ENCODE results near the gene SENP1. TPM values are rescaled to one million over a fixed set of nuclear protein-coding genes. Genes with fewer than 3 reads are reported as not detected.

SENP1 gene
- total and polyA plus RNA-seq, 2 of the 13 experiments (the other 11 are each of a cell fraction or from before 2014, with no cell fraction given): 14.0 to 20.2 TPM

DNA sequence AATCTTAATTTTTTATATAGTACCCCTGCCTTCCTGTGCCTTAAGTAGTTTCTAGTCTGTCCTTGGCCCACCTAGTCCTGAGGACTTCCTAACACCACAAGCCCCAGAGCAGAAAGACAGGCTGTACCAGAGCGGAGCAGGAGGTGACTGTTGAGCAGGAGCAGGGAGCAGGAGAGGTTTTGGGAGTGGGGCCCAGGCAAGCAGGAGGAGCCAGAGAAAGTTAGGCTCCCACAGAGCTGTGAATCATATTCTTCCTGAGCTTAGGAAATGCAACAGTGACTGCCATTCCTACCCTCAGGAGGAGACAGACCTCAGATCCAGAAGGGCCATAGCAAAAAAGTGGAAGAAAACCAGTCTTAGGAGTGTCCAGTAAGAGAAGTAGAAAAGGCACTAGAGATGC is 73.3 kb downstream of the SENP1 start:
- 85% methylated on average over 1 of the region's 1 CpG for WGBS (ENCODE audit: low lambda C conversion rate)
- no peaks in the 10 kb centered on the region for H3K9me3 ChIP-seq (ENCODE audit: low read length)
- ATAC-seq (no peak), FAIRE-seq (no peak), DNase-seq (ENCODE audit: low spot score) (no peak)
- intact Hi-C loops (cut with micrococcal nuclease; ENCODE audit: unreplicated experiment): loop anchor here (10.0 kb wide), 1 partner anchor 128 kb away; the partner anchor contains the start of gene VDR
- no peaks in the 10 kb centered on the region for H3K36me3 ChIP-seq (replicated peaks in 1 of 2; ENCODE audit: control insufficient read depth in 1 of 2, insufficient read depth in 2 of 2, low read length in 2 of 2)
- in situ Hi-C loops (cut with HindIII; ENCODE audit: extremely low pct_ligation_motif_present, low pct_unique_long_range_greater_than_20kb): no loop called here
- H2AFZ ChIP-seq (ENCODE audit: low read length): no peak overlapping the region
- no peak for TF ChIP-seq IRX3 (CRISPR knock-in tag; IDR thresholded peaks at IDR 0.05; ENCODE audit: borderline replicate concordance, low read depth)
- H3K79me2 ChIP-seq (ENCODE audit: insufficient read depth, low read length): no peaks in the 10 kb centered on the region
- peaks cover 0 to 3% of the 10 kb centered on the region in 2 experiments; a peak in 1 of 5 replicates for H3K27me3 ChIP-seq (ENCODE audit: control insufficient read depth in 1 of 2, insufficient read depth in 2 of 2, low read length in 2 of 2)
- H3K4me2 ChIP-seq (ENCODE audit: low read depth, low read length): no peak overlapping the region
- no peak overlapping the region for H3K9ac ChIP-seq (ENCODE audit: insufficient read depth, low read depth, low read length)
- ChIA-PET POLR2A (no interaction called here), CTCF (ENCODE audit: low intra/inter-chr PET ratio, low total read pairs) (no interaction called here)
- H3K27ac ChIP-seq (ENCODE audit: extremely low read length, insufficient read depth, low read length): no peak overlapping the region
- BruUV-seq (replicated peaks): no TSS peak
- no peak overlapping the region for H3K4me3 ChIP-seq (replicated peaks in 1 of 3; ENCODE audit: insufficient read depth in 1 of 3, low read depth in 2 of 3, low read length in 3 of 3)
- no peaks in the 10 kb centered on the region for H4K20me1 ChIP-seq (ENCODE audit: insufficient read depth, low read length)
- peaks cover 60% of the 10 kb centered on the region for H3K4me1 ChIP-seq (ENCODE audit: insufficient read depth, low read length)

DNA sequence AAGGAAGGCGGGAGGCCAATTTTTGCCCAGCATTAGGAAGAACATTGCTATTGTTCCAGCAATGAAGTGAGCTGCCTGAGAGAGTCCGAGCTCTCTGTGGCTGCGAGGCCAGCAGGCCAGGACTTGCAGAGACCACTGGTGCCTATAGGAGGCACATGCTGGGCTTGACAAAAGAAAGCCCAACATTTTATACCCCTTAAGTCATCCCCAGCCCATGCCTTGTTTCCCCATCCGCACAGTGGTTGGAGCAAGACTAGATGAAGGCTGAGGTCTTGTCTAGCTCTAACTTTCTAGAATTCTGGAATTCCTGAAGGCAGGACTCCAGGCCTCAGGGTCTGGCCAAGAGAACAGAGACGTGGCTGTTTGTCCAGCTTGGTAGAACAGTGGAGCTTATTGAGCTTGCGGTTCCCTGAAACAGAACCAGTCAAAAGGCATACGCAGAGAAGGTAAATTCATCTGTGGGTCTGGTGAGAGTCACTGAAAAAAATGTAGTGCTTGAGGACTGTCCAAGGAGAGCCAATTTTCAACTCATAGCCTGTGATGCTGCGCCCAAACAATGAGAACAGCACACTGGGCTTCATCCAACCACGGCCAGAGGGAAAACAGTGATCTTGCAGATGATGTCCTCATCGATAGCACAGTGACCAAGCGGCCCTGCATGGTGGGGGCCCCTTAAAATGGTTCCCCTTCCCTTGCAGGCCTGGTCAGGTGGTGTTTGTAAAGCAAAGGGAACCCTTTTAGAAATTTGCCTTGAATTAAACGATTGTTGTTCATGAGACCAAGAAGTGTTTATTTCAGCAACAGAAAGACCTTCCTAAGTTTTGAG is 74.5 kb downstream of the SENP1 start:
- Histone ChIP-seq H3K4me1 (ENCODE audit: insufficient read depth, low read length) (peaks cover 63% of the 10 kb centered on the region), H3K4me2 (ENCODE audit: low read depth, low read length) (no peak overlapping the region), H4K20me1 (ENCODE audit: insufficient read depth, low read length) (no peaks in the 10 kb centered on the region), H3K9ac (ENCODE audit: insufficient read depth, low read depth, low read length) (no peak overlapping the region), H3K4me3 (replicated peaks in 1 of 3; ENCODE audit: insufficient read depth in 1 of 3, low read depth in 2 of 3, low read length in 3 of 3) (no peak overlapping the region), H2AFZ (ENCODE audit: low read length) (no peak overlapping the region), H3K79me2 (ENCODE audit: insufficient read depth, low read length) (no peaks in the 10 kb centered on the region), H3K36me3 (replicated peaks in 1 of 2; ENCODE audit: control insufficient read depth in 1 of 2, insufficient read depth in 2 of 2, low read length in 2 of 2) (no peaks in the 10 kb centered on the region), H3K9me3 (ENCODE audit: low read length) (no peaks in the 10 kb centered on the region), H3K27ac (ENCODE audit: extremely low read length, insufficient read depth, low read length) (no peak overlapping the region), H3K27me3 (ENCODE audit: control insufficient read depth in 1 of 2, insufficient read depth in 2 of 2, low read length in 2 of 2) (peaks cover 2 to 7% of the 10 kb centered on the region in 2 experiments; a peak in 1 of 5 replicates)
- no TSS peak for BruUV-seq (replicated peaks)
- 52% methylated on average over 10 of the region's 12 CpGs for WGBS (ENCODE audit: low lambda C conversion rate)
- in situ Hi-C loops (cut with HindIII; ENCODE audit: extremely low pct_ligation_motif_present, low pct_unique_long_range_greater_than_20kb): no loop called here
- CTCF ChIA-PET (ENCODE audit: low intra/inter-chr PET ratio, low total read pairs): no interaction called here
- no peak for DNase-seq (ENCODE audit: low spot score)
- TF ChIP-seq TOE1 (CRISPR knock-in tag; IDR thresholded peaks at IDR 0.05): no peak
- TF ChIP-seq SOX6 (IDR thresholded peaks at IDR 0.05): no peak
- no peak for TF ChIP-seq SOX6 (CRISPR knock-in tag; IDR thresholded peaks at IDR 0.05)
- no peak for TF ChIP-seq TSC22D2 (CRISPR knock-in tag; IDR thresholded peaks at IDR 0.05; ENCODE audit: borderline replicate concordance)
- TF ChIP-seq ZNF589 (CRISPR knock-in tag; conservative IDR thresholded peaks at IDR 0.05): no peak
- TF ChIP-seq ZNF496 (CRISPR knock-in tag; IDR thresholded peaks at IDR 0.05; ENCODE audit: insufficient replicate concordance): no peak
- TF ChIP-seq NONO (IDR thresholded peaks at IDR 0.05): no peak
- no peak for TF ChIP-seq NONO (CRISPR knock-in tag; conservative IDR thresholded peaks at IDR 0.05)
- no peak for TF ChIP-seq ZNF333 (CRISPR knock-in tag; IDR thresholded peaks at IDR 0.05; ENCODE audit: borderline replicate concordance)
- no peak for TF ChIP-seq GZF1 (CRISPR knock-in tag; IDR thresholded peaks at IDR 0.05)
- no peak for TF ChIP-seq ZSCAN9 (CRISPR knock-in tag; IDR thresholded peaks at IDR 0.05; ENCODE audit: borderline replicate concordance)
- TF ChIP-seq RBFOX2 (IDR thresholded peaks at IDR 0.05; ENCODE audit: low read depth, low read length): no peak
- no peak for TF ChIP-seq XRCC5 (optimal IDR thresholded peaks at IDR 0.05; ENCODE audit: low read length)
- POLR2A ChIA-PET: no interaction called here
- ATAC-seq: peak; percentile 18; the same call in 1 of the 3 replicates
- intact Hi-C loops (cut with micrococcal nuclease; ENCODE audit: unreplicated experiment): loop anchor here (10.0 kb wide), 1 partner anchor 127 kb away; the partner anchor contains the start of gene VDR
- no peak for FAIRE-seq

Measured in HepG2 (cell line).